NT2/D1 (cell line): ENCODE results near the gene RERE.

Experiments used
- SUZ12 ChIP-seq: IDR thresholded peaks from 2 replicates; pipeline ENCODE4 v1.6.1; 2011; ENCODE audit not compliant: insufficient read length, insufficient read depth; ENCODE audit errors: extremely low read depth
- YY1 ChIP-seq: IDR thresholded peaks from 2 replicates; pipeline ENCODE4 v1.6.1; 2011; ENCODE audit not compliant: insufficient read length, insufficient read depth

- TF ChIP-seq SUZ12, result no peak
- no peak for TF ChIP-seq YY1
These were observed 151.6 kb downstream of the RERE start for GRCh38 chr1:8665833-8666232.
